ENCODE measurements around the gene HYKK. TPM values are rescaled to one million over a fixed set of nuclear protein-coding genes. Genes with fewer than 3 reads are reported as not detected.
A peak's percentile ranks its signal among the peaks of the same experiment; 100 is the strongest.

The HYKK gene
- 1 to 10 TPM; 2.5 to 4.2 TPM for total RNA-seq

GRCh38 chr15:78506971-78507830, at the start of gene HYKK:
TSS of gene HYKK (plus strand) at chr15:78507577. CDS start at chr15:78513089, 5,512 bp downstream.
- peaks cover under 1% of the 10 kb centered on the region for H3K36me3 Mint-ChIP-seq (ENCODE audit: low read depth)
- H3K27me3 Mint-ChIP-seq: no peaks in the 10 kb centered on the region

GRCh38 chr15:78460737-78461136, 46.6 kb upstream of the HYKK start:
- Mint-ChIP-seq H3K36me3 (ENCODE audit: low read depth) (peaks cover 36% of the 10 kb centered on the region), H3K4me1 (peaks cover 48% of the 10 kb centered on the region), H3K27me3 (no peaks in the 10 kb centered on the region), H3K9me3 (ENCODE audit: low read depth) (no peaks in the 10 kb centered on the region), H3K27ac (peak overlapping the region; percentile 64), H3K4me3 (no peak overlapping the region)
- no peak for ATAC-seq
- ChIA-PET POLR2A (no interaction called here), CTCF (interaction anchor here (0.7 to 1.9 kb wide), 4 partner anchors 9 to 38 kb away, joined by 3 to 5 read pairs (median 4); no protein-coding TSS in a partner anchor)
- intact Hi-C loops (cut with DNase I, micrococcal nuclease): no loop called here
- no peak for DNase-seq

More at GRCh38 chr15:78506971-78507830, at the start of gene HYKK:
- peak; percentile 91 for ATAC-seq
- peak; percentile 87 for DNase-seq
- intact Hi-C loops (cut with DNase I, micrococcal nuclease): loop anchor here (1.0 to 10.0 kb wide), 6 partner anchors 33 to 358 kb away; partner anchors contain the start of genes PSMA4 (in 2 of the 2), CHRNA5 (in 1 of the 2), IDH3A (in 1 of the 2) and IREB2 (in 1 of the 2)
- ChIA-PET CTCF (no interaction called here), POLR2A (no interaction called here)
- Mint-ChIP-seq H3K27ac (peak within 1 kb of the TSS; percentile 58), H3K4me3 (peak within 1 kb of the TSS; percentile 77), H3K4me1 (peaks cover 22% of the 10 kb centered on the region), H3K9me3 (ENCODE audit: low read depth) (no peaks in the 10 kb centered on the region)

- Mint-ChIP-seq H3K9me3 (ENCODE audit: low read depth) (no peaks in the 10 kb centered on the region), H3K4me3 (no peak overlapping the region), H3K36me3 (ENCODE audit: low read depth) (peaks cover 37% of the 10 kb centered on the region), H3K27ac (peak overlapping the region; percentile 64), H3K27me3 (no peaks in the 10 kb centered on the region), H3K4me1 (peaks cover 42% of the 10 kb centered on the region)
- no peak for DNase-seq
- ATAC-seq: peak; percentile 57
- ChIA-PET POLR2A (no interaction called here), CTCF (interaction anchor here (1.9 kb wide), 1 partner anchor 39 kb away, joined by 5 read pairs; no protein-coding TSS in a partner anchor)
- intact Hi-C loops (cut with DNase I, micrococcal nuclease): no loop called here
These were observed 46.0 kb upstream of the HYKK start for GRCh38 chr15:78461171-78461888.

- H3K27me3 Mint-ChIP-seq: no peaks in the 10 kb centered on the region
- ATAC-seq (no peak), DNase-seq (no peak)
- ChIA-PET CTCF (interaction anchor here (0.6 kb wide), 1 partner anchor 211 kb away, joined by 3 read pairs; no protein-coding TSS in a partner anchor), POLR2A (no interaction called here)
- no peaks in the 10 kb centered on the region for H3K9me3 Mint-ChIP-seq (ENCODE audit: low read depth)
- intact Hi-C loops (cut with DNase I, micrococcal nuclease): no loop called here
- H3K27ac Mint-ChIP-seq: no peak overlapping the region
- H3K4me1 Mint-ChIP-seq: peaks cover 4% of the 10 kb centered on the region
- peaks cover 37% of the 10 kb centered on the region for H3K36me3 Mint-ChIP-seq (ENCODE audit: low read depth)
- H3K4me3 Mint-ChIP-seq: no peak overlapping the region
These were observed 38.3 kb upstream of the HYKK start for GRCh38 chr15:78469031-78469430.

- no peaks in the 10 kb centered on the region for H3K9me3 Mint-ChIP-seq (ENCODE audit: low read depth)
- no peak overlapping the region for H3K27ac Mint-ChIP-seq
- H3K27me3 Mint-ChIP-seq: no peaks in the 10 kb centered on the region
- ATAC-seq: no peak
- no peak overlapping the region for H3K4me3 Mint-ChIP-seq
- peaks cover 2% of the 10 kb centered on the region for H3K4me1 Mint-ChIP-seq
- ChIA-PET POLR2A (interaction anchor here (0.6 kb wide), 1 partner anchor 12 kb away, joined by 6 read pairs; no protein-coding TSS in a partner anchor), CTCF (no interaction called here)
- peaks cover 24% of the 10 kb centered on the region for H3K36me3 Mint-ChIP-seq (ENCODE audit: low read depth)
- intact Hi-C loops (cut with DNase I, micrococcal nuclease): no loop called here
- DNase-seq: no peak
These were observed 30.1 kb upstream of the HYKK start for GRCh38 chr15:78477295-78477694.

- intact Hi-C loops (cut with DNase I, micrococcal nuclease): no loop called here
These were observed 27.7 kb upstream of the HYKK start for GRCh38 chr15:78479650-78480049.

GRCh38 chr15:78481917-78482316, 25.5 kb upstream of the HYKK start:
- Mint-ChIP-seq H3K36me3 (ENCODE audit: low read depth) (peaks cover 39% of the 10 kb centered on the region), H3K27ac (no peak overlapping the region), H3K4me1 (peaks cover 5% of the 10 kb centered on the region), H3K9me3 (ENCODE audit: low read depth) (no peaks in the 10 kb centered on the region), H3K27me3 (no peaks in the 10 kb centered on the region), H3K4me3 (no peak overlapping the region)
- CTCF ChIA-PET: no interaction called here
- intact Hi-C loops (cut with DNase I, micrococcal nuclease): loop anchor here in 1 of 2 experiments (1.0 kb wide), 1 partner anchor 174 kb away; no protein-coding TSS in a partner anchor
- no peak for DNase-seq
- ATAC-seq: no peak
- POLR2A ChIA-PET: no interaction called here

More at GRCh38 chr15:78479650-78480049, 27.7 kb upstream of the HYKK start:
- H3K4me3 Mint-ChIP-seq: no peak overlapping the region
- no peak for DNase-seq
- no peaks in the 10 kb centered on the region for H3K27me3 Mint-ChIP-seq
- no peaks in the 10 kb centered on the region for H3K9me3 Mint-ChIP-seq (ENCODE audit: low read depth)
- H3K4me1 Mint-ChIP-seq: peaks cover 2% of the 10 kb centered on the region
- POLR2A ChIA-PET: no interaction called here
- no peak for ATAC-seq
- H3K36me3 Mint-ChIP-seq (ENCODE audit: low read depth): peaks cover 32% of the 10 kb centered on the region
- CTCF ChIA-PET: no interaction called here
- no peak overlapping the region for H3K27ac Mint-ChIP-seq

- peaks cover 55% of the 10 kb centered on the region for H3K36me3 Mint-ChIP-seq (ENCODE audit: low read depth)
- intact Hi-C loops (cut with DNase I, micrococcal nuclease): no loop called here
- ChIA-PET CTCF (no interaction called here), POLR2A (no interaction called here)
- H3K4me3 Mint-ChIP-seq: no peak overlapping the region
- H3K27ac Mint-ChIP-seq: peak overlapping the region; percentile 51
- DNase-seq (no peak), ATAC-seq (no peak)
- peaks cover 6% of the 10 kb centered on the region for H3K4me1 Mint-ChIP-seq
- H3K9me3 Mint-ChIP-seq (ENCODE audit: low read depth): no peaks in the 10 kb centered on the region
- no peaks in the 10 kb centered on the region for H3K27me3 Mint-ChIP-seq
These were observed 14.5 kb upstream of the HYKK start for GRCh38 chr15:78492872-78493271.

GRCh38 chr15:78501857-78502256, 5.5 kb upstream of the HYKK start:
- Mint-ChIP-seq H3K4me1 (peaks cover 6% of the 10 kb centered on the region), H3K27me3 (no peaks in the 10 kb centered on the region), H3K9me3 (ENCODE audit: low read depth) (peaks cover 6% of the 10 kb centered on the region), H3K36me3 (ENCODE audit: low read depth) (peaks cover 32% of the 10 kb centered on the region), H3K27ac (no peak overlapping the region), H3K4me3 (no peak overlapping the region)
- ChIA-PET POLR2A (no interaction called here), CTCF (no interaction called here)
- DNase-seq (no peak), ATAC-seq (no peak)
- intact Hi-C loops (cut with DNase I, micrococcal nuclease): loop anchor here in 1 of 2 experiments (10.0 kb wide), 1 partner anchor 197 kb away; no protein-coding TSS in a partner anchor

- H3K4me3 Mint-ChIP-seq: no peak overlapping the region
- ATAC-seq: no peak
- ChIA-PET POLR2A (no interaction called here), CTCF (interaction anchor here (1.0 kb wide), 1 partner anchor 12 kb away, joined by 3 read pairs; no protein-coding TSS in a partner anchor)
- no peak for DNase-seq
- intact Hi-C loops (cut with DNase I, micrococcal nuclease): loop anchor here in 1 of 2 experiments (10.0 kb wide), 1 partner anchor 198 kb away; no protein-coding TSS in a partner anchor
- peaks cover 6% of the 10 kb centered on the region for H3K9me3 Mint-ChIP-seq (ENCODE audit: low read depth)
- H3K27ac Mint-ChIP-seq: no peak overlapping the region
- peaks cover 28% of the 10 kb centered on the region for H3K36me3 Mint-ChIP-seq (ENCODE audit: low read depth)
- no peaks in the 10 kb centered on the region for H3K27me3 Mint-ChIP-seq
- H3K4me1 Mint-ChIP-seq: peaks cover 9% of the 10 kb centered on the region
These were observed 4.7 kb upstream of the HYKK start for GRCh38 chr15:78502641-78503040.

GRCh38 chr15:78507831-78508160, 419 bp downstream of the HYKK start:
- Mint-ChIP-seq H3K4me3 (peak overlapping the region; percentile 77), H3K4me1 (peaks cover 22% of the 10 kb centered on the region), H3K36me3 (ENCODE audit: low read depth) (no peaks in the 10 kb centered on the region), H3K27ac (peak overlapping the region; percentile 58), H3K27me3 (no peaks in the 10 kb centered on the region), H3K9me3 (ENCODE audit: low read depth) (no peaks in the 10 kb centered on the region)
- ChIA-PET CTCF (no interaction called here), POLR2A (no interaction called here)
- intact Hi-C loops (cut with DNase I, micrococcal nuclease): loop anchor here (1.0 to 10.0 kb wide), 6 partner anchors 33 to 358 kb away; partner anchors contain the start of genes PSMA4 (in 2 of the 2), CHRNA5 (in 1 of the 2), IDH3A (in 1 of the 2) and IREB2 (in 1 of the 2)
- DNase-seq: no peak
- ATAC-seq: peak; percentile 17
